H1 (cell line): Measurements from ENCODE around the gene ZBTB44. TPM values are rescaled to one million over a fixed set of nuclear protein-coding genes. Genes with fewer than 3 reads are reported as not detected.

Experiments used
- CTCF ChIA-PET: fragments of 300-600 bp; sonication (Branson Sonifier 250); formaldehyde crosslinking; loops from one replicate; lab custom pipeline; 2021; ENCODE audit not compliant: partially characterized antibody; lab: Charles Lee
- POLR2A ChIA-PET: fragments of 300-600 bp; sonication (Branson Sonifier 250); formaldehyde crosslinking; loops from one replicate; lab custom pipeline; 2021; ENCODE audit warnings: inconsistent platforms; ENCODE audit not compliant: partially characterized antibody; lab: Charles Lee
- DNase-seq, 2 experiments: peaks; one replicate each; pipeline versions ENCODE4 v3.0.0 to v3.0.0-alpha.2; 2010 to 2022; ENCODE audit warnings: low spot score in 2 of 2, low read depth in 1 of 2, mixed read lengths in 1 of 2
- FAIRE-seq: peaks from 2 replicates; lab custom pipeline; 2011; peaks lifted over from hg19 to GRCh38; lab: Jason Lieb, UNC
- H2AFZ ChIP-seq: 2 replicates; pipeline ENCODE4 v1.8.1; 2012; ENCODE audit warnings: low read length, inconsistent platforms
- H2AK5ac ChIP-seq: 2 replicates; pipeline ENCODE4 v1.6.1; 2013; ENCODE audit warnings: low read depth, low read length
- H2BK120ac ChIP-seq: replicated peaks from 2 replicates; pipeline ENCODE3; 2013; ENCODE audit warnings: low read depth, low read length, inconsistent platforms
- H2BK12ac ChIP-seq: 2 replicates; pipeline ENCODE4 v1.6.1; 2013; ENCODE audit warnings: low read depth, low read length
- H2BK15ac ChIP-seq: 2 replicates; pipeline ENCODE4 v1.6.1; 2013; ENCODE audit warnings: low read length
- H2BK20ac ChIP-seq: 2 replicates; pipeline ENCODE4 v1.6.1; 2013; ENCODE audit warnings: low read length
- H2BK5ac ChIP-seq: 2 replicates; pipeline ENCODE4 v1.6.1; 2013; ENCODE audit warnings: low read depth, low read length
- H3K14ac ChIP-seq: 2 replicates; pipeline ENCODE4 v1.6.1; 2013; ENCODE audit warnings: inconsistent platforms; ENCODE audit not compliant: insufficient read length
- H3K18ac ChIP-seq: 2 replicates; pipeline ENCODE4 v1.6.1; 2013; ENCODE audit warnings: low read length; ENCODE audit errors: extremely low read depth
- H3K23ac ChIP-seq: 2 replicates; pipeline ENCODE4 v1.6.1; 2013; ENCODE audit warnings: inconsistent platforms; ENCODE audit not compliant: insufficient read length
- H3K23me2 ChIP-seq: 2 replicates; pipeline ENCODE4 v1.6.1; 2013; ENCODE audit warnings: low read depth, low read length
- H3K27ac ChIP-seq: 2 replicates; pipeline ENCODE4 v1.6.1; 2011; ENCODE audit warnings: low read depth, low read length, inconsistent platforms
- H3K27me3 ChIP-seq, 4 experiments: replicated peaks in 1 of 4; 1 replicate in 1 of 4; 2 replicates in 3 of 4; pipeline versions ENCODE4 v1.6.1 to v1.8.1; 2011 to 2013; ENCODE audit warnings: low read length in 3 of 4, mild to moderate bottlenecking in 3 of 4, inconsistent platforms in 2 of 4, mixed read lengths in 2 of 4, moderate library complexity in 1 of 4; ENCODE audit not compliant: control insufficient read depth in 3 of 4, insufficient read depth in 3 of 4; ENCODE audit errors: extremely low read depth in 1 of 4
- H3K36me3 ChIP-seq, 4 experiments: 2 replicates each; pipeline versions ENCODE4 v1.6.1 to v1.8.1; 2011 to 2013; ENCODE audit warnings: mild to moderate bottlenecking in 4 of 4, low read length in 3 of 4, moderate library complexity in 2 of 4, control low read depth in 1 of 4, inconsistent platforms in 1 of 4; ENCODE audit not compliant: insufficient read depth in 4 of 4, control insufficient read depth in 2 of 4
- H3K4ac ChIP-seq: replicated peaks from 2 replicates; pipeline ENCODE3; 2013; ENCODE audit warnings: low read length, low read depth, mixed read lengths, inconsistent platforms; ENCODE audit not compliant: insufficient read length
- H3K4me1 ChIP-seq, 4 experiments: replicated peaks in 1 of 4; 1 replicate in 1 of 4; 2 replicates in 3 of 4; pipeline versions ENCODE4 v1.6.1 to v1.8.1; 2011 to 2013; ENCODE audit warnings: low read length in 3 of 4, inconsistent platforms in 2 of 4, mixed read lengths in 1 of 4; ENCODE audit not compliant: insufficient read depth in 4 of 4, control insufficient read depth in 3 of 4
- H3K4me2 ChIP-seq, 2 experiments: 2 replicates each; pipeline versions ENCODE4 v1.6.1 to v1.8.1; 2011 to 2013; ENCODE audit warnings: low read depth in 2 of 2, low read length in 2 of 2, control low read depth in 1 of 2, inconsistent platforms in 1 of 2, mild to moderate bottlenecking in 1 of 2; ENCODE audit not compliant: insufficient read depth in 1 of 2
- H3K4me3 ChIP-seq, 4 experiments: fragments of 200-600, 300-600 bp in 1 of 4; sonication (generic), shearing (Covaris generic), sonication (Bioruptor Twin) in 1 of 4; 2 replicates each; pipeline versions ENCODE4 v1.5.1 to v1.8.1; 2011 to 2016; ENCODE audit warnings: low read length in 4 of 4, low read depth in 3 of 4, control low read depth in 2 of 4, inconsistent platforms in 2 of 4, mild to moderate bottlenecking in 2 of 4, mixed read lengths in 1 of 4, moderate library complexity in 1 of 4; ENCODE audit not compliant: insufficient read depth in 2 of 4; ENCODE audit errors: extremely low read depth in 1 of 4
- H3K56ac ChIP-seq: replicated peaks from 2 replicates; pipeline ENCODE3; 2013; ENCODE audit warnings: low read depth, mild to moderate bottlenecking, mixed read lengths, low read length, inconsistent platforms; ENCODE audit not compliant: insufficient read length
- H3K79me1 ChIP-seq: 2 replicates; pipeline ENCODE4 v1.6.1; 2013; ENCODE audit warnings: low read depth, low read length, control low read depth
- H3K79me2 ChIP-seq, 2 experiments: 2 replicates each; pipeline versions ENCODE4 v1.6.1 to v1.8.1; 2012 to 2013; ENCODE audit warnings: low read length in 2 of 2, mild to moderate bottlenecking in 2 of 2, inconsistent platforms in 1 of 2; ENCODE audit not compliant: insufficient read depth in 2 of 2, control insufficient read depth in 1 of 2
- H3K9ac ChIP-seq, 4 experiments: replicated peaks in 1 of 4; 1 replicate in 1 of 4; 2 replicates in 3 of 4; pipeline versions ENCODE4 v1.6.1 to v1.8.1; 2011 to 2013; ENCODE audit warnings: low read depth in 3 of 4, low read length in 3 of 4, control low read depth in 2 of 4, mild to moderate bottlenecking in 2 of 4, moderate library complexity in 2 of 4, inconsistent platforms in 1 of 4; ENCODE audit errors: extremely low read depth in 1 of 4
- H3K9me3 ChIP-seq, 2 experiments: 2 replicates each; pipeline versions ENCODE4 v1.6.1 to v1.8.1; 2012 to 2013; ENCODE audit warnings: mild to moderate bottlenecking in 2 of 2, moderate library complexity in 2 of 2, control low read depth in 1 of 2, inconsistent platforms in 1 of 2, low read depth in 1 of 2, low read length in 1 of 2, mixed read lengths in 1 of 2; ENCODE audit not compliant: insufficient read depth in 2 of 2
- H4K20me1 ChIP-seq, 2 experiments: replicated peaks in 1 of 2; 2 replicates each; pipeline versions ENCODE3 to v1.8.1; 2011 to 2013; ENCODE audit warnings: inconsistent platforms in 2 of 2, low read length in 2 of 2, mild to moderate bottlenecking in 1 of 2; ENCODE audit not compliant: insufficient read depth in 2 of 2, control insufficient read depth in 1 of 2
- H4K5ac ChIP-seq: 2 replicates; pipeline ENCODE4 v1.6.1; 2013; ENCODE audit warnings: low read length, low read depth, mixed read lengths, inconsistent platforms; ENCODE audit not compliant: insufficient read length
- H4K8ac ChIP-seq: 2 replicates; pipeline ENCODE4 v1.8.0; 2013; ENCODE audit warnings: mild to moderate bottlenecking, moderate library complexity, low read length, inconsistent platforms; ENCODE audit not compliant: insufficient read depth; ENCODE audit errors: extremely low read depth
- H4K91ac ChIP-seq: replicated peaks from 2 replicates; pipeline ENCODE3; 2013; ENCODE audit warnings: low read length, mixed read lengths, inconsistent platforms; ENCODE audit not compliant: insufficient read length
- ASH2L ChIP-seq: fragments of 200-600, 300-600 bp; sonication (generic); IDR thresholded peaks from one replicate; pipeline ENCODE4 v1.7.1; 2017; ENCODE audit warnings: low read length
- BCL11A ChIP-seq, 2 experiments: IDR thresholded peaks; one replicate each; pipeline ENCODE4 v1.6.1; 2011; ENCODE audit warnings: low read depth in 2 of 2, low read length in 2 of 2, mild to moderate bottlenecking in 2 of 2
- CBX5 ChIP-seq: fragments of 300-800, 300-1000 bp; sonication (generic); IDR thresholded peaks from 2 replicates; pipeline ENCODE4 v1.7.1; 2016; ENCODE audit warnings: antibody characterized with exemption, low read length, low read depth
- CTBP2 ChIP-seq: IDR thresholded peaks from 2 replicates; pipeline ENCODE4 v1.7.0; 2011; ENCODE audit warnings: borderline replicate concordance, mild to moderate bottlenecking, moderate library complexity, mixed read lengths, low read length; ENCODE audit not compliant: insufficient read depth, insufficient read length
- HDAC2 ChIP-seq, 2 experiments: fragments of 300-600 bp in 1 of 2; sonication (generic) in 1 of 2; IDR thresholded peaks; 2 replicates each; pipeline ENCODE4 v1.6.1; 2011 to 2012; ENCODE audit warnings: low read depth in 2 of 2, low read length in 2 of 2, mild to moderate bottlenecking in 2 of 2, moderate library complexity in 2 of 2, borderline replicate concordance in 1 of 2, inconsistent platforms in 1 of 2
- NRF1 ChIP-seq: IDR thresholded peaks from 2 replicates; pipeline ENCODE4 v1.6.1; 2011; ENCODE audit warnings: mild to moderate bottlenecking, low read depth, low read length, improper control_type of control experiment
- RFX5 ChIP-seq: IDR thresholded peaks from 2 replicates; pipeline ENCODE4 v1.6.1; 2011; ENCODE audit warnings: low read depth, low read length, improper control_type of control experiment, borderline replicate concordance
- SIRT6 ChIP-seq: IDR thresholded peaks from one replicate; pipeline ENCODE4 v1.7.1; 2012; ENCODE audit warnings: low read length, inconsistent platforms
- TAF1 ChIP-seq: IDR thresholded peaks from 2 replicates; pipeline ENCODE4 v1.6.1; 2011; ENCODE audit warnings: mild to moderate bottlenecking, low read depth, low read length
- TEAD4 ChIP-seq: IDR thresholded peaks from 2 replicates; pipeline ENCODE4 v1.6.1; 2012; ENCODE audit warnings: low read depth, low read length, inconsistent platforms, mixed read lengths
- WGBS, 2 experiments: shearing (Covaris generic) in 1 of 2; methylation state at CpG; one replicate each; pipeline versions ENCODE4 v1.1.6 to v1.1.7; 2013 to 2015; ENCODE audit warnings: low lambda C conversion rate in 2 of 2, mixed read lengths in 2 of 2, inconsistent platforms in 1 of 2, low coverage in 1 of 2, missing lambda C conversion rate in 1 of 2; ENCODE audit not compliant: insufficient replicate concordance in 2 of 2, insufficient coverage in 1 of 2, insufficient read length in 1 of 2; ENCODE audit errors: extremely low coverage in 1 of 2, missing lambda C conversion rate in 1 of 2; 5-methylcytosine and 5-hydroxymethylcytosine counted together
- polyA plus RNA-seq, 7 experiments: library from polyadenylated mRNA; depleted of rRNA in 3 of 7; stranded (reverse) in 5 of 7; unstranded in 2 of 7; fragments of >200 nt in 5 of 7; fragments of 200-250 nt in 2 of 7; gene quantifications; 1 replicate in 5 of 7; 2 replicates in 1 of 7; 4 replicates in 1 of 7; pipeline versions ENCODE4 v1.2.1 to v1.2.3, GENCODE V29; 2011 to 2013; ENCODE audit warnings: missing spikeins in 2 of 7, mixed read lengths in 2 of 7
- total RNA-seq: library from RNA; stranded (reverse); fragmentation: NEBNext Ultra II Directional; extraction: Animal tissue kit (Norgen Biotek cat#: 25700); gene quantifications from 2 replicates; pipeline ENCODE4 v1.2.1, GENCODE V29; 2021

ZBTB44 gene
- total and polyA plus RNA-seq, 2 of the 8 experiments (the other 6 are each of a cell fraction or from before 2014, with no cell fraction given): 37.2 to 158 TPM

- no peak overlapping the region for H3K27ac ChIP-seq
- H2AK5ac ChIP-seq: no peak overlapping the region
- H3K56ac ChIP-seq: no peak overlapping the region
- no peak overlapping the region for H3K4me2 ChIP-seq
- no peaks in the 10 kb centered on the region for H3K36me3 ChIP-seq
- FAIRE-seq (no peak), DNase-seq (no peak)
- H3K4me3 ChIP-seq: no peak overlapping the region
- H2BK12ac ChIP-seq: no peak overlapping the region
- no peak overlapping the region for H3K18ac ChIP-seq
- no peaks in the 10 kb centered on the region for H3K79me1 ChIP-seq
- no peak overlapping the region for H3K9ac ChIP-seq
- H4K20me1 ChIP-seq: no peaks in the 10 kb centered on the region
- no peak overlapping the region for H2BK20ac ChIP-seq
- H3K27me3 ChIP-seq: no peaks in the 10 kb centered on the region
- H2AFZ ChIP-seq: no peak overlapping the region
- H3K23ac ChIP-seq: no peak overlapping the region
- no peak overlapping the region for H3K4ac ChIP-seq
- peaks cover 0 to 3% (median 1%) of the 10 kb centered on the region in 4 experiments; a peak in 4 of 7 replicates for H3K4me1 ChIP-seq
- H3K79me2 ChIP-seq: no peaks in the 10 kb centered on the region
- no peaks in the 10 kb centered on the region for H3K9me3 ChIP-seq
- no peaks in the 10 kb centered on the region for H3K23me2 ChIP-seq
- ChIA-PET CTCF (interaction anchor here (0.8 to 1.7 kb wide), 7 partner anchors 8 to 226 kb away, joined by 3 to 4 read pairs (median 3); no protein-coding TSS in a partner anchor), POLR2A (interaction anchor here (3.1 kb wide), 1 partner anchor 11 kb away, joined by 13 read pairs; no protein-coding TSS in a partner anchor)
- WGBS, 2 experiments: 96% methylated on average over 45 of the region's 45 CpGs; no CpG with 5 or more reads in 1 of the 2 experiments
- no peak overlapping the region; the same call in 1 of the 2 replicates for H4K8ac ChIP-seq
- no peak overlapping the region for H2BK15ac ChIP-seq
- no peak overlapping the region for H2BK5ac ChIP-seq
- no peak overlapping the region for H3K14ac ChIP-seq
- no peak overlapping the region for H2BK120ac ChIP-seq
- no peak overlapping the region for H4K91ac ChIP-seq
- no peak overlapping the region for H4K5ac ChIP-seq
- TF ChIP-seq HDAC2 (IDR thresholded peaks at IDR 0.05; ENCODE audit: borderline replicate concordance in 1 of 2, low read depth in 2 of 2, low read length in 2 of 2) (no peak), SIRT6 (no peak), CBX5 (no peak), NRF1 (no peak), RFX5 (no peak), BCL11A (IDR thresholded peaks at IDR 0.05; ENCODE audit: low read depth in 2 of 2, low read length in 2 of 2) (no peak), ASH2L (no peak), CTBP2 (no peak), TAF1 (no peak), TEAD4 (no peak)
These were observed 106.2 kb downstream of the ZBTB44 start for GRCh38 chr11:130208241-130209127.
